Endodermal cell (in vitro differentiated cells): Measurements from ENCODE around the gene TRAPPC2. TPM values are rescaled to one million over a fixed set of nuclear protein-coding genes. Genes with fewer than 3 reads are reported as not detected.

Source experiments
- DNase-seq: peaks from one replicate; pipeline ENCODE4 v3.0.0-alpha.2; 2017
- H3K27ac ChIP-seq: 2 replicates; pipeline ENCODE4 v1.5.1; 2013; ENCODE audit warnings: mild to moderate bottlenecking, low read depth, low read length, moderate library complexity
- H3K27me3 ChIP-seq: 2 replicates; pipeline ENCODE4 v1.6.1; 2013; ENCODE audit warnings: mild to moderate bottlenecking, low read length, moderate library complexity; ENCODE audit not compliant: insufficient read depth, control insufficient read depth, poor library complexity, severe bottlenecking
- H3K36me3 ChIP-seq: 2 replicates; pipeline ENCODE4 v1.7.0; 2013; ENCODE audit warnings: mild to moderate bottlenecking, low read length, moderate library complexity; ENCODE audit not compliant: control insufficient read depth, insufficient read depth
- H3K4me1 ChIP-seq: one replicate; pipeline ENCODE4 v1.7.0; 2013; ENCODE audit warnings: low read length; ENCODE audit not compliant: control insufficient read depth, insufficient read depth
- H3K4me3 ChIP-seq: 2 replicates; pipeline ENCODE4 v1.5.1; 2013; ENCODE audit warnings: mild to moderate bottlenecking, low read length, moderate library complexity
- H3K9ac ChIP-seq: 2 replicates; pipeline ENCODE4 v1.6.1; 2013; ENCODE audit warnings: mild to moderate bottlenecking, low read length, moderate library complexity; ENCODE audit not compliant: poor library complexity, severe bottlenecking; ENCODE audit errors: extremely low read depth
- H3K9me3 ChIP-seq: 2 replicates; pipeline ENCODE4 v1.6.1; 2013; ENCODE audit warnings: mild to moderate bottlenecking, low read length, moderate library complexity; ENCODE audit not compliant: control insufficient read depth
- H3K27ac Mint-ChIP-seq: 2 replicates; pipeline ENCODE4 v1.8.0; 2020; ENCODE audit warnings: mixed read lengths
- H3K27me3 Mint-ChIP-seq: 2 replicates; pipeline ENCODE4 v1.8.0; 2021; ENCODE audit warnings: mild to moderate bottlenecking, mixed read lengths; ENCODE audit not compliant: insufficient read depth
- H3K36me3 Mint-ChIP-seq: 2 replicates; pipeline ENCODE4 v1.8.0; 2020; ENCODE audit warnings: low read depth, mixed read lengths
- H3K4me1 Mint-ChIP-seq: 2 replicates; pipeline ENCODE4 v1.8.0; 2020; ENCODE audit warnings: mixed read lengths
- H3K4me3 Mint-ChIP-seq: 2 replicates; pipeline ENCODE4 v1.8.0; 2020; ENCODE audit warnings: mild to moderate bottlenecking, moderate library complexity, mixed read lengths
- H3K9me3 Mint-ChIP-seq: 2 replicates; pipeline ENCODE4 v1.8.0; 2020; ENCODE audit warnings: mild to moderate bottlenecking, mixed read lengths
- WGBS, 2 experiments: methylation state at CpG; one replicate each; pipeline versions ENCODE4 v1.1.5 to v1.1.7; 2013; ENCODE audit warnings: missing lambda C conversion rate in 2 of 2, mixed read lengths in 1 of 2; ENCODE audit not compliant: insufficient coverage in 1 of 2, insufficient read length in 1 of 2; 5-methylcytosine and 5-hydroxymethylcytosine counted together
- total RNA-seq, 2 donors: library from RNA; stranded (reverse); fragmentation: NEBNext Ultra II Directional in 1 of 2; extraction: Animal tissue kit (Norgen Biotek cat#: 25700) in 1 of 2; gene quantifications; 2 replicates in 1 of 2; 3 replicates in 1 of 2; pipeline ENCODE4 v1.2.1, GENCODE V29; 2021
- TF ChIP-seq, protein P1 (sequence below): fragments of 200-600 bp; sonication (generic); conservative IDR thresholded peaks from 2 replicates; pipeline ENCODE4 v1.5.0; 2021; ENCODE audit warnings: antibody characterized with exemption, mild to moderate bottlenecking

Gene TRAPPC2
- total RNA-seq, 2 donors from 2014 or later: 12.8 to 14.7 TPM

DNA sequence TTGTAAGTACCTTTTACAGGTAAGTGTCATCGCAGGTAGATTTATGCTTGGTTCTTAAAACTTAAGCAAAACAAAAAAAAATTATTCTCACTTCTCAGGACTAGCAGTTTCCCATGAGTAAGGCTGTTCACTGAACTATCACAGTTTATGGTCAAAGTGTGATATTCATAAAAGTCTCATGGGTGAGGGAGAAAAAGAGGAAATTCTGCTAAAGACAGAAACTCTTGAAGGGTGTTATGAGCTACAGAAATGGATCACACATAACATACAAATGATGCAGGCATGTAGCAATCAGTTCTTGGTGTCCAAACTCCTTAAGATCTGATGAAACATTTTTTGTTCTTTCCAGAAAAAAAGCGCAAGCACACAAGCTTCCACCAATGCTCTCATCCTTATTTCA, 37.0 kb downstream of the TRAPPC2 start:
- H3K27me3 Mint-ChIP-seq: no peaks in the 10 kb centered on the region
- peaks cover 15% of the 10 kb centered on the region for H3K4me1 Mint-ChIP-seq
- H3K4me1 ChIP-seq: no peaks in the 10 kb centered on the region

DNA sequence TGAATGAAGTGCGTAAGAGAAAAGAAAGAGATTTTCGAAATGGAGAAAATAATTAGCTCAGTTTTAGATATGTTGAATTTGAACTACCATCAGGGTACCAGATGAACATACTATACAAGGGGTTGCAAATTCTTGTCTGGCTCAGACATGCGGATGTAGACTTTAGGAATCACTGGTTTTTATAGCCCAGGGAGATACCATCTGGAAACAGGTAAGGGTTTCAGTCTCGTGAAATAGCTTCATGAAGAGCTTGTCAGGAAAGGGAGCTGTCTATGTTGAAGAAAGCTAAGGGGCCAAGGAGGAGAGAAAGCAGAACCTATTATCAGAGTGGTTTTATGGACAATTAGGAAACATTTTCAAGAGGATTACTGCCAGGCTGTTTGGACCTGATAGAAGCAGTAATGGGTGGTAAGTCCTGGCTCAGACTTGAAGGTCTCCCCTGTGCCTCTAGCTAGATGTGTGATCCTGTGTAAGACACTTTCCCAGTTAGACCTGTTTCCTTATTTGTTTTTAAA, 38.8 kb downstream of the TRAPPC2 start:
- no peak for DNase-seq
- H3K27me3 Mint-ChIP-seq: no peaks in the 10 kb centered on the region
- H3K36me3 Mint-ChIP-seq: no peaks in the 10 kb centered on the region
- 94 to 100% methylated on average over 1 to 4 of the region's 4 CpGs for WGBS, 2 experiments
- peaks cover 14% of the 10 kb centered on the region for H3K4me1 Mint-ChIP-seq
- peaks cover 4% of the 10 kb centered on the region for H3K36me3 ChIP-seq
- no peak overlapping the region for H3K4me3 ChIP-seq
- no peaks in the 10 kb centered on the region for H3K27me3 ChIP-seq
- no peak overlapping the region for H3K27ac Mint-ChIP-seq
- no peak overlapping the region for H3K9ac ChIP-seq
- no peaks in the 10 kb centered on the region for H3K4me1 ChIP-seq
- H3K4me3 Mint-ChIP-seq: no peak overlapping the region
- H3K27ac ChIP-seq: no peak overlapping the region
- TF ChIP-seq, protein P1, sequence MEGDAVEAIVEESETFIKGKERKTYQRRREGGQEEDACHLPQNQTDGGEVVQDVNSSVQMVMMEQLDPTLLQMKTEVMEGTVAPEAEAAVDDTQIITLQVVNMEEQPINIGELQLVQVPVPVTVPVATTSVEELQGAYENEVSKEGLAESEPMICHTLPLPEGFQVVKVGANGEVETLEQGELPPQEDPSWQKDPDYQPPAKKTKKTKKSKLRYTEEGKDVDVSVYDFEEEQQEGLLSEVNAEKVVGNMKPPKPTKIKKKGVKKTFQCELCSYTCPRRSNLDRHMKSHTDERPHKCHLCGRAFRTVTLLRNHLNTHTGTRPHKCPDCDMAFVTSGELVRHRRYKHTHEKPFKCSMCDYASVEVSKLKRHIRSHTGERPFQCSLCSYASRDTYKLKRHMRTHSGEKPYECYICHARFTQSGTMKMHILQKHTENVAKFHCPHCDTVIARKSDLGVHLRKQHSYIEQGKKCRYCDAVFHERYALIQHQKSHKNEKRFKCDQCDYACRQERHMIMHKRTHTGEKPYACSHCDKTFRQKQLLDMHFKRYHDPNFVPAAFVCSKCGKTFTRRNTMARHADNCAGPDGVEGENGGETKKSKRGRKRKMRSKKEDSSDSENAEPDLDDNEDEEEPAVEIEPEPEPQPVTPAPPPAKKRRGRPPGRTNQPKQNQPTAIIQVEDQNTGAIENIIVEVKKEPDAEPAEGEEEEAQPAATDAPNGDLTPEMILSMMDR: no peak
- H3K9me3 Mint-ChIP-seq: peaks cover 56% of the 10 kb centered on the region
- H3K9me3 ChIP-seq: no peaks in the 10 kb centered on the region

More for the DNA sequence above, 37.0 kb downstream of the TRAPPC2 start:
- TF ChIP-seq, protein P1: no peak
- Histone ChIP-seq H3K27me3 (no peaks in the 10 kb centered on the region), H3K9ac (no peak overlapping the region), H3K4me3 (no peak overlapping the region), H3K27ac (no peak overlapping the region), H3K9me3 (no peaks in the 10 kb centered on the region), H3K36me3 (peaks cover 4% of the 10 kb centered on the region)
- H3K9me3 Mint-ChIP-seq: peaks cover 63% of the 10 kb centered on the region
- no peaks in the 10 kb centered on the region for H3K36me3 Mint-ChIP-seq
- H3K27ac Mint-ChIP-seq: no peak overlapping the region
- 100% methylated on average over 2 of the region's 2 CpGs; no CpG with 5 or more reads in 1 of the 2 experiments for WGBS, 2 experiments
- no peak overlapping the region for H3K4me3 Mint-ChIP-seq
- no peak for DNase-seq

DNA sequence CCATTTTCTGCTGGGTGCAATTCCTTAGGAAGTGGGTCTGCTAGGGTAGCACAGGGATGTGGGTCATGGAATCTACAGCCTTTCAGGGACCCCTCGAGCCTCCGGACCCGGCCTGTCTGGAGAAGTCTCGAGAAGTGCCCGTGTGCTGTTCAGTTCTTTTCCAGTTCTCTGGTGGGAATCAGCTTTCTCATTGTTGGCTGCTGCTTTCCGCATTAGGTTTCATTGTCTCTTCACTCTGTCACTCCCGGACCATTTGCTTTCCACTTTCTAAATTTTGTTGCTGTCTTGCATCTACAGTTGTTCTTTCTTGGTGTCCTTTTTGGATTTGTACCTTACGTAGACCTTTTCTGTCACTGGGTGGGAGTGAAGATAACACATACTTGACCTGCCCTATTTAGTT, 39.4 kb downstream of the TRAPPC2 start:
- Histone ChIP-seq H3K4me1 (no peaks in the 10 kb centered on the region), H3K27me3 (no peaks in the 10 kb centered on the region), H3K27ac (no peak overlapping the region), H3K36me3 (peaks cover 4% of the 10 kb centered on the region), H3K9me3 (no peaks in the 10 kb centered on the region), H3K9ac (no peak overlapping the region), H3K4me3 (no peak overlapping the region)
- H3K4me1 Mint-ChIP-seq: peaks cover 19% of the 10 kb centered on the region
- WGBS, 2 experiments: 96% methylated on average over 8 of the region's 8 CpGs; no CpG with 5 or more reads in 1 of the 2 experiments
- H3K4me3 Mint-ChIP-seq: no peak overlapping the region
- H3K27ac Mint-ChIP-seq: no peak overlapping the region
- H3K36me3 Mint-ChIP-seq: no peaks in the 10 kb centered on the region
- H3K27me3 Mint-ChIP-seq: no peaks in the 10 kb centered on the region
- peaks cover 56% of the 10 kb centered on the region for H3K9me3 Mint-ChIP-seq
- TF ChIP-seq, protein P1: no peak
- DNase-seq: no peak
